IMR-90 (cell line): ENCODE results near the gene GUCY2C. TPM values are rescaled to one million over a fixed set of nuclear protein-coding genes. Genes with fewer than 3 reads are reported as not detected.

Experiments used
- ATAC-seq: fragments of 200-7000 bp; cut with Tn5 transposase; 2 replicates; pipeline ENCODE4 v1.9.1; 2020; ENCODE audit warnings: low read depth, mild to moderate bottlenecking, moderate library complexity
- BruUV-seq: library from RNA; stranded (reverse); fragments of 400-500 nt; replicated peaks from 2 replicates; lab custom pipeline; 2021; lab: Mats Ljungman, UMichigan
- CTCF ChIA-PET: fragments of 300-600 bp; formaldehyde crosslinking; extraction: SDS; loops from one replicate; lab custom pipeline; 2021; ENCODE audit warnings: antibody characterized with exemption; lab: Yijun Ruan, JAX
- POLR2A ChIA-PET: fragments of 300-600 bp; sonication (Branson Sonifier 250); formaldehyde crosslinking; loops from one replicate; lab custom pipeline; 2022; ENCODE audit warnings: antibody characterized with exemption; ENCODE audit not compliant: unreplicated experiment; lab: Charles Lee
- DNase-seq: peaks from one replicate; pipeline ENCODE4 v3.0.0; 2013
- H2AFZ ChIP-seq: replicated peaks from 2 replicates; pipeline ENCODE3; 2013; ENCODE audit warnings: low read length, mild to moderate bottlenecking; ENCODE audit not compliant: poor library complexity
- H2AK5ac ChIP-seq: 2 replicates; pipeline ENCODE4 v1.6.1; 2013; ENCODE audit warnings: low read depth, low read length, inconsistent platforms
- H2AK9ac ChIP-seq: replicated peaks from 2 replicates; pipeline ENCODE3; 2013; ENCODE audit warnings: mild to moderate bottlenecking, low read depth, low read length, moderate library complexity; ENCODE audit not compliant: poor library complexity
- H2BK120ac ChIP-seq: 2 replicates; pipeline ENCODE4 v1.6.1; 2013; ENCODE audit warnings: low read depth, low read length, inconsistent platforms
- H2BK15ac ChIP-seq: 3 replicates; pipeline ENCODE4 v1.6.1; 2013; ENCODE audit warnings: low read depth, low read length, inconsistent platforms
- H2BK20ac ChIP-seq: 2 replicates; pipeline ENCODE4 v1.6.1; 2013; ENCODE audit warnings: low read depth, mild to moderate bottlenecking, inconsistent platforms, low read length, moderate library complexity
- H2BK5ac ChIP-seq: 2 replicates; pipeline ENCODE4 v1.6.1; 2013; ENCODE audit warnings: mild to moderate bottlenecking, low read depth, low read length, inconsistent platforms; ENCODE audit not compliant: poor library complexity, severe bottlenecking
- H3K14ac ChIP-seq: replicated peaks from 2 replicates; pipeline ENCODE4 v1.6.1; 2013; ENCODE audit warnings: low read depth, low read length, inconsistent platforms
- H3K18ac ChIP-seq: 2 replicates; pipeline ENCODE4 v1.6.1; 2013; ENCODE audit warnings: low read depth, low read length, control low read depth
- H3K23ac ChIP-seq: 2 replicates; pipeline ENCODE4 v1.6.1; 2013; ENCODE audit warnings: low read depth, low read length, inconsistent platforms
- H3K27ac ChIP-seq: 2 replicates; pipeline ENCODE4 v1.5.1; 2013; ENCODE audit warnings: mild to moderate bottlenecking, control low read depth, low read length; ENCODE audit not compliant: insufficient read depth
- H3K27me3 ChIP-seq: 2 replicates; pipeline ENCODE4 v1.6.1; 2013; ENCODE audit warnings: low read length; ENCODE audit not compliant: control insufficient read depth, insufficient read depth
- H3K36me3 ChIP-seq: 2 replicates; pipeline ENCODE4 v1.6.1; 2013; ENCODE audit warnings: low read length, mixed read lengths; ENCODE audit not compliant: control insufficient read depth, insufficient read depth
- H3K4ac ChIP-seq: 2 replicates; pipeline ENCODE4 v1.6.1; 2013; ENCODE audit warnings: low read depth, low read length, inconsistent platforms
- H3K4me1 ChIP-seq: 2 replicates; pipeline ENCODE4 v1.6.1; 2013; ENCODE audit warnings: low read length, mixed read lengths; ENCODE audit not compliant: control insufficient read depth, insufficient read depth
- H3K4me2 ChIP-seq: 2 replicates; pipeline ENCODE4 v1.6.1; 2013; ENCODE audit warnings: low read depth, mild to moderate bottlenecking, control low read depth, low read length, moderate library complexity
- H3K4me3 ChIP-seq: 2 replicates; pipeline ENCODE4 v1.5.1; 2013; ENCODE audit warnings: low read depth, mild to moderate bottlenecking, control low read depth, low read length, moderate library complexity; ENCODE audit not compliant: insufficient read depth
- H3K56ac ChIP-seq: 2 replicates; pipeline ENCODE4 v1.6.1; 2013; ENCODE audit warnings: low read length, inconsistent platforms; ENCODE audit not compliant: insufficient read depth; ENCODE audit errors: extremely low read depth
- H3K79me1 ChIP-seq, 2 experiments: 2 replicates each; pipeline ENCODE4 v1.6.1; 2013; ENCODE audit warnings: low read length in 2 of 2, inconsistent platforms in 1 of 2, low read depth in 1 of 2
- H3K9ac ChIP-seq: 2 replicates; pipeline ENCODE4 v1.6.1; 2013; ENCODE audit warnings: low read depth, low read length, control low read depth
- H3K9me1 ChIP-seq: 2 replicates; pipeline ENCODE4 v1.6.1; 2013; ENCODE audit warnings: low read length, inconsistent platforms; ENCODE audit not compliant: insufficient read depth
- H3K9me3 ChIP-seq: 2 replicates; pipeline ENCODE4 v1.6.1; 2013; ENCODE audit warnings: low read length; ENCODE audit not compliant: control insufficient read depth, insufficient read depth
- H4K20me1 ChIP-seq: 2 replicates; pipeline ENCODE4 v1.6.1; 2013; ENCODE audit warnings: low read length, inconsistent platforms; ENCODE audit not compliant: insufficient read depth
- H4K5ac ChIP-seq: 2 replicates; pipeline ENCODE4 v1.6.1; 2013; ENCODE audit warnings: mild to moderate bottlenecking, low read depth, low read length, control low read depth
- H4K8ac ChIP-seq, 2 experiments: 2 replicates each; pipeline ENCODE4 v1.6.1; 2013; ENCODE audit warnings: low read depth in 2 of 2, low read length in 2 of 2, control low read depth in 1 of 2, inconsistent platforms in 1 of 2
- H4K91ac ChIP-seq: 2 replicates; pipeline ENCODE4 v1.6.1; 2013; ENCODE audit warnings: low read depth, low read length, inconsistent platforms; ENCODE audit not compliant: insufficient read depth
- BHLHE40 ChIP-seq: fragments of 150-350 bp; IDR thresholded peaks from 2 replicates; pipeline ENCODE4 v1.6.1; 2016; ENCODE audit warnings: mild to moderate bottlenecking, low read depth, low read length
- CEBPB ChIP-seq: IDR thresholded peaks from 2 replicates; pipeline ENCODE4 v1.6.1; 2012; ENCODE audit warnings: low read depth, low read length, improper control_type of control experiment
- CHD1 ChIP-seq: IDR thresholded peaks from 2 replicates; pipeline ENCODE4 v1.6.1; 2012; ENCODE audit warnings: low read depth, low read length, improper control_type of control experiment
- ELK1 ChIP-seq: fragments of 150-350 bp; IDR thresholded peaks from 2 replicates; pipeline ENCODE4 v1.6.1; 2016; ENCODE audit warnings: low read depth, mild to moderate bottlenecking, low read length, moderate library complexity, borderline replicate concordance
- FOS ChIP-seq: fragments of 150-350 bp; IDR thresholded peaks from 2 replicates; pipeline ENCODE4 v1.6.1; 2016; ENCODE audit warnings: low read depth, low read length
- MAFK ChIP-seq: IDR thresholded peaks from 2 replicates; pipeline ENCODE4 v1.6.1; 2012; ENCODE audit warnings: low read depth, low read length, improper control_type of control experiment
- MAZ ChIP-seq: IDR thresholded peaks from 2 replicates; pipeline ENCODE4 v1.6.1; 2012; ENCODE audit warnings: low read depth, mild to moderate bottlenecking, low read length, improper control_type of control experiment, moderate library complexity, borderline replicate concordance
- MXI1 ChIP-seq: IDR thresholded peaks from 2 replicates; pipeline ENCODE4 v1.6.1; 2012; ENCODE audit warnings: low read depth, mild to moderate bottlenecking, low read length, moderate library complexity, borderline replicate concordance
- NFE2L2 ChIP-seq: fragments of 150-350 bp; IDR thresholded peaks from 2 replicates; pipeline ENCODE4 v1.6.1; 2016; ENCODE audit warnings: low read depth, mild to moderate bottlenecking, low read length
- POLR2A ChIP-seq: IDR thresholded peaks from 2 replicates; pipeline ENCODE4 v1.6.1; 2012; ENCODE audit warnings: mild to moderate bottlenecking, low read depth, low read length
- RAD21 ChIP-seq: IDR thresholded peaks from 2 replicates; pipeline ENCODE4 v1.6.1; 2012; ENCODE audit warnings: low read length, improper control_type of control experiment
- RCOR1 ChIP-seq: IDR thresholded peaks from 2 replicates; pipeline ENCODE4 v1.6.1; 2012; ENCODE audit warnings: mild to moderate bottlenecking, low read length, improper control_type of control experiment; ENCODE audit not compliant: insufficient replicate concordance
- RFX5 ChIP-seq: IDR thresholded peaks from 2 replicates; pipeline ENCODE4 v1.8.0; 2012; ENCODE audit warnings: low read depth, mild to moderate bottlenecking, low read length, moderate library complexity
- SMC3 ChIP-seq: fragments of 150-350 bp; IDR thresholded peaks from 2 replicates; pipeline ENCODE4 v1.6.1; 2016; ENCODE audit warnings: low read depth, mild to moderate bottlenecking, antibody characterized with exemption, low read length, moderate library complexity
- WGBS, 2 experiments: methylation state at CpG; one replicate each; pipeline versions ENCODE4 v1.1.5 to v1.1.7; 2013; ENCODE audit warnings: missing lambda C conversion rate in 2 of 2; ENCODE audit not compliant: insufficient read length in 1 of 2; ENCODE audit errors: extremely low coverage in 2 of 2; 5-methylcytosine and 5-hydroxymethylcytosine counted together
- dilution Hi-C: fragments of 300-500 bp; cut with HindIII; formaldehyde crosslinking; loops from one replicate; pipeline ENCODE4 v1.14.3; 2018; ENCODE audit warnings: low sequenced_read_pairs; ENCODE audit not compliant: unreplicated experiment
- in situ Hi-C: fragments of 300-500 bp; cut with MboI; formaldehyde crosslinking; loops from 3 replicates; pipeline ENCODE4 v1.14.3; 2019; ENCODE audit warnings: low sequenced_read_pairs, inconsistent platforms, mixed read lengths
- intact Hi-C: fragments of 100-400 bp; cut with micrococcal nuclease; formaldehyde crosslinking; loops from 2 replicates; pipeline ENCODE4 v1.10.0; 2022
- polyA plus RNA-seq, 3 experiments: library from polyadenylated mRNA; depleted of rRNA; stranded (reverse); fragments of >200 nt; gene quantifications; 2 replicates each; pipeline ENCODE4 v1.2.3, GENCODE V29; 2012; ENCODE audit warnings: low replicate concordance in 1 of 3
- total RNA-seq: library from RNA; depleted of rRNA; stranded (reverse); fragments of >200 nt; gene quantifications from 2 replicates; pipeline ENCODE4 v1.2.3, GENCODE V29; 2012
- TF ChIP-seq, protein P1 (sequence below): conservative IDR thresholded peaks from 2 replicates; pipeline ENCODE4 v1.5.1; 2012; ENCODE audit warnings: mild to moderate bottlenecking, low read depth, low read length, improper control_type of control experiment

Gene GUCY2C
- total and polyA plus RNA-seq, 2 of the 4 experiments (the other 2 are of a cell fraction): not detected

DNA sequence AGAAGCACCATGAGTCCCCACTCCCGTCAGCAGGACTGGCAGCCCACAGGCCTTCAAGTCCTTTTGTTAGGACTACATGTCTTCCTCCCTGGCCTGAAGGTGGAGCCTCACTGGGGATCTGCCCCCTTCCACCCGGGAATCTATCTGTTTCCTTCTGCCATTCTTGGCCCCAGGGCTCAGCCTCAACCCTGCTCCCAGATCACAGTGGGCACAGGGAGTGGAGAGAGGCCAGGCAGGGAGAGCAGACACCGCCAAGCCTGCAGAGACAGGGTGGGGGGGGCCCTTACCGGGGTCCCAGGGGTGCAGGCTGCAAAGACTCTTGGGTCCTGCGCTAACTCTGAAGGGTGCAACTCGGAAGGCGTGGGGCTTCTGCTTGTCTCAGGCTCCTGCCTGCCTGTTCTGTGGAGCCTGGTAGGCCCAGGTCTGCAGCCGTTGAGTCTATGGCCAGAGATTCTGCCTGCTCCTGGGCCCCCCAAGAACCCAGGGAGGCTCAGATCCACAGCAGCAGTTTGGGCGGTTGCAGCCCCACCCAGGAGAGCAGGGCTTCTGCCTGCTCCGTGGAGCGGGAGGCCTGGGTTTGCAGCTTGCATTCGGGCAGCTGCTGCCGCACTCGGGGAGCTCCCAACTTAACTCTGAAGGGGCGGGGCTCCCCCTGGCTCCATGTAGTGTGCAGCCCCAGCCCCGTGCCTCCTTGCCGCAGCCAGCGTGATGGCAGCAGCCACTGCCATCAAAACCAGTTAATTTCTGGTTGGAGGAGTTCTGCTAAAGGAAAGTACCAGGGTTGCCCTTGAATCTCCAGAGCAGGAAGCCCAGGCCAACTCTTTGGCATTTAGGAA, 107.0 kb downstream of the GUCY2C start:
- Histone ChIP-seq H3K4me1 (no peaks in the 10 kb centered on the region), H4K5ac (no peak overlapping the region), H3K18ac (no peak overlapping the region), H3K56ac (no peak overlapping the region), H3K9me3 (peaks cover 5% of the 10 kb centered on the region), H3K27ac (no peak overlapping the region), H3K4me2 (no peak overlapping the region), H3K36me3 (no peaks in the 10 kb centered on the region), H3K9ac (no peak overlapping the region), H4K20me1 (no peaks in the 10 kb centered on the region), H2AK5ac (no peak overlapping the region), H2BK5ac (no peak overlapping the region), H3K4me3 (no peak overlapping the region), H4K8ac (no peak overlapping the region), H4K91ac (no peak overlapping the region), H3K79me1 (no peaks in the 10 kb centered on the region), H3K9me1 (no peaks in the 10 kb centered on the region), H2BK15ac (no peak overlapping the region), H3K23ac (no peak overlapping the region), H2BK20ac (no peak overlapping the region), H2BK120ac (no peak overlapping the region), H2AFZ (no peak overlapping the region), H3K14ac (no peak overlapping the region), H3K4ac (no peak overlapping the region), H2AK9ac (no peak overlapping the region), H3K27me3 (no peaks in the 10 kb centered on the region)
- intact Hi-C loops (no loop called here), dilution Hi-C loops (no loop called here), in situ Hi-C loops (no loop called here)
- ATAC-seq (no peak), DNase-seq (no peak)
- WGBS, 2 experiments: 58% methylated on average over 5 of the region's 18 CpGs; no CpG with 5 or more reads in 1 of the 2 experiments
- ChIA-PET CTCF (no interaction called here), POLR2A (no interaction called here)
- BruUV-seq: no TSS peak
- TF ChIP-seq, protein P1, sequence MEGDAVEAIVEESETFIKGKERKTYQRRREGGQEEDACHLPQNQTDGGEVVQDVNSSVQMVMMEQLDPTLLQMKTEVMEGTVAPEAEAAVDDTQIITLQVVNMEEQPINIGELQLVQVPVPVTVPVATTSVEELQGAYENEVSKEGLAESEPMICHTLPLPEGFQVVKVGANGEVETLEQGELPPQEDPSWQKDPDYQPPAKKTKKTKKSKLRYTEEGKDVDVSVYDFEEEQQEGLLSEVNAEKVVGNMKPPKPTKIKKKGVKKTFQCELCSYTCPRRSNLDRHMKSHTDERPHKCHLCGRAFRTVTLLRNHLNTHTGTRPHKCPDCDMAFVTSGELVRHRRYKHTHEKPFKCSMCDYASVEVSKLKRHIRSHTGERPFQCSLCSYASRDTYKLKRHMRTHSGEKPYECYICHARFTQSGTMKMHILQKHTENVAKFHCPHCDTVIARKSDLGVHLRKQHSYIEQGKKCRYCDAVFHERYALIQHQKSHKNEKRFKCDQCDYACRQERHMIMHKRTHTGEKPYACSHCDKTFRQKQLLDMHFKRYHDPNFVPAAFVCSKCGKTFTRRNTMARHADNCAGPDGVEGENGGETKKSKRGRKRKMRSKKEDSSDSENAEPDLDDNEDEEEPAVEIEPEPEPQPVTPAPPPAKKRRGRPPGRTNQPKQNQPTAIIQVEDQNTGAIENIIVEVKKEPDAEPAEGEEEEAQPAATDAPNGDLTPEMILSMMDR: no peak
- TF ChIP-seq ELK1 (no peak), MAFK (no peak), CEBPB (no peak), MXI1 (no peak), FOS (no peak), RAD21 (no peak), RFX5 (no peak), NFE2L2 (no peak), RCOR1 (no peak), POLR2A (no peak), SMC3 (no peak), CHD1 (no peak), BHLHE40 (no peak), MAZ (no peak)
